HS-27A (cell line): ENCODE measurements around the gene ITGB7.

Experiments
- DNase-seq: peaks from one replicate; pipeline ENCODE4 v3.0.0-alpha.2; 2012; ENCODE audit warnings: low read depth, missing footprints

ITGB7 gene, protein sequence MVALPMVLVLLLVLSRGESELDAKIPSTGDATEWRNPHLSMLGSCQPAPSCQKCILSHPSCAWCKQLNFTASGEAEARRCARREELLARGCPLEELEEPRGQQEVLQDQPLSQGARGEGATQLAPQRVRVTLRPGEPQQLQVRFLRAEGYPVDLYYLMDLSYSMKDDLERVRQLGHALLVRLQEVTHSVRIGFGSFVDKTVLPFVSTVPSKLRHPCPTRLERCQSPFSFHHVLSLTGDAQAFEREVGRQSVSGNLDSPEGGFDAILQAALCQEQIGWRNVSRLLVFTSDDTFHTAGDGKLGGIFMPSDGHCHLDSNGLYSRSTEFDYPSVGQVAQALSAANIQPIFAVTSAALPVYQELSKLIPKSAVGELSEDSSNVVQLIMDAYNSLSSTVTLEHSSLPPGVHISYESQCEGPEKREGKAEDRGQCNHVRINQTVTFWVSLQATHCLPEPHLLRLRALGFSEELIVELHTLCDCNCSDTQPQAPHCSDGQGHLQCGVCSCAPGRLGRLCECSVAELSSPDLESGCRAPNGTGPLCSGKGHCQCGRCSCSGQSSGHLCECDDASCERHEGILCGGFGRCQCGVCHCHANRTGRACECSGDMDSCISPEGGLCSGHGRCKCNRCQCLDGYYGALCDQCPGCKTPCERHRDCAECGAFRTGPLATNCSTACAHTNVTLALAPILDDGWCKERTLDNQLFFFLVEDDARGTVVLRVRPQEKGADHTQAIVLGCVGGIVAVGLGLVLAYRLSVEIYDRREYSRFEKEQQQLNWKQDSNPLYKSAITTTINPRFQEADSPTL

GRCh38 chr12:53207042-53207441 lies at the start of gene ITGB7:
Gene ITGB7, minus strand, starts transcription at chr12:53207251. Its CDS starts 6,808 bp downstream, at chr12:53200443.
- DNase-seq, result no peak

DNA sequence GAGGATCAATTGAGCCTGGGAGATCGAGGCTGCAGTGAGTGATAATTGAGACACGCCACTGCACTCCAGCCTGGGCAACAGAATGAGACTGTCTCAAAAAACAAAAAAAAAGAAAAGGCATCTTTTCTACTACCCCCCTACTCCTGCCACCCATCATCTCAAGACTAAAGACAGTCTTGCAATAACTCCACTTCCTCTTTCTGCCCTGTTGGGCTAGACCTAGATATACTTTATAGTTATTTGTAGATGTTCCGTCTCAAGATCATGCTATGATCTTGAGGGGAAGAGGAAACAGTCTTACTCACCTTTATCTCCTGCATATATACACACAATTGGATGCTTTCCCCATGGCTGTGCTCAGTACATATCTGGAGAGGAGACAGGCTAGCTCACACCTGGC lies 48.9 kb upstream of the ITGB7 start:
- DNase-seq, result no peak

DNA sequence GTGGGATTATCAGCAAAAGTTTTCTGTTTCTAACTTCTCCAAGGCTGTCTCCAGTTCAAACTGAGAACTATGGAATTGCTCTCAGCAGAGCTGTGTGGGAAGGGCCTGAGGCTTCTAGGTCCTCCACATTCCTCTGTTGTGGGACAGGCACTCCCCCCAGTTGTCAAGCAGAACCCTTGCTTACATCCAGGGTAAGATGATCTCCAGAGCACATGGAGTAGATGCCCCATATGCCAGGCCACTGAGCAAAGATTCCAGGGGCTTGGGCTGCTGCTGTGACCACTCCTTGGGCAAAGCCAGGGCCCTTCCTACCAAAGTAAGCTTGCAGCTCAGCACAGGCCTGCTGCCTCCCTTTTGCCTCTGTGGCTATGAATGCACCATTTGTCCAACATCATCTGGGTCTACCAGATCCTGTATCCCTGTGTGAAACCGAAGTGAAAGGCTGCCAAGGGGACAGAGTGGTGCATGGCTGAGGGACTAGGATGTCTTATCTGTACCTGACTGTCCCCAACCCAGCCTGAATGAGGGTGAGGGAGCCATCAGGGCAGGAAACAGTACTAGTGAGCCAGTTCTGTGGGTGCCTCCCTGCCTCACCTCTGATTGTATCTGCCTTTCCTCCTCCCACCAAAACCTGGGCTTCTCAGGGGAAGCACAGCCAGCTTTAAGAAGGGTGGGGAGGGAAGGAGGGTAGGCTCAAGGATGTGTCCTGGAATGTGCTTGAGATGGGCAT lies 47.9 kb upstream of the ITGB7 start:
- no peak for DNase-seq

DNA sequence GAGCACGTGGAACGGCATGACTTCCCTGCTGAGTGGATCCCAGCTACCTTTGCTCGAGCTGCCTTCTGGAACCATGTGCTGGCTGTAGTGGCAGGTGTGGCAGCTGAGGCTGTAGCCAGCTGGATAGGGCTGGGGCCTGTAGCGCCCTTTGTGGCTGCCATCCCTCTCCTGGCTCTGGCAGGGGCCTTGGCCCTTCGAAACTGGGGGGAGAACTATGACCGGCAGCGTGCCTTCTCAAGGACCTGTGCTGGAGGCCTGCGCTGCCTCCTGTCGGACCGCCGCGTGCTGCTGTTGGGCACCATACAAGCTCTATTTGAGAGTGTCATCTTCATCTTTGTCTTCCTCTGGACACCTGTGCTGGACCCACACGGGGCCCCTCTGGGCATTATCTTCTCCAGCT lies 46.2 kb upstream of the ITGB7 start:
- no peak for DNase-seq

GRCh38 chr12:53252349-53252916 lies 45.4 kb upstream of the ITGB7 start:
- DNase-seq, result no peak

- no peak for DNase-seq
These were observed 44.7 kb upstream of the ITGB7 start for GRCh38 chr12:53251477-53252348.

DNA sequence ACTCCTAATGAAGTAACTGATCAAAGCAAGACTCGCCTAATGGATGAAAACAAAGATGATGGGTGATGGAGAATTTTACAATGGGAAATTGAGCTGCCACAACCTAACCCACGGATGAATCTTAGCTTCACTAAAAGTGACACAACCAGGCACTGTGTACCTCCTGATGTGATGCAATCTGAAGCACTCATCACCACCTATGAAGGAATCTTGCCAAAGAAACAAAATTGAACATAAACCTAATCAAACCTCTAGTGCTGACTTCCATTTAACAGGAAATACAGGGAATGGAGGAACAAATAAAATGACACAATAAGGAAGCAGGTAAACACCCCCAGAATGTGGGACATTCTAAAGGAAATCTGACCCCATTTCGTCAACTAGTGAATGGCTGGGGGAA lies 38.2 kb upstream of the ITGB7 start:
- no peak for DNase-seq

DNA sequence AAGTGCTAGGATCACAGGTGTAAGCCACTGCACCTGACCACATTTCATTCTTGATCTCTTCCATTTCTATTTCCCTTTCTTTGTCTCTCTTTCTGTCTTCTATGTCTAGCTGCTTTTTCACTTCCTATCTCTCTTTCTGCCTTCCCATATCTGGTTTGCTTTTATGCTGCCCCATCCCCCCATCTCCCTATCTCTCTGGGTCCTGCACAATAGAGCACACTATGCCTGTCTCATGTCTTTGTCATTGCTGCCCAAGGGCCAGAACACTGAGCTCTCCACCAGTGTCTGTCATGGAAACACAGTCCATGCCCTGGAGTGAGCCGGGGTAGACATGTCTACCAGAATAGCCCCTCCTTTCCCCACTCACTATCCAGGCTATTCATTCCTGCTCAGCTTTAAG lies 37.3 kb upstream of the ITGB7 start:
- no peak for DNase-seq

GRCh38 chr12:53241623-53242412 lies 34.8 kb upstream of the ITGB7 start:
- DNase-seq, result no peak

DNA sequence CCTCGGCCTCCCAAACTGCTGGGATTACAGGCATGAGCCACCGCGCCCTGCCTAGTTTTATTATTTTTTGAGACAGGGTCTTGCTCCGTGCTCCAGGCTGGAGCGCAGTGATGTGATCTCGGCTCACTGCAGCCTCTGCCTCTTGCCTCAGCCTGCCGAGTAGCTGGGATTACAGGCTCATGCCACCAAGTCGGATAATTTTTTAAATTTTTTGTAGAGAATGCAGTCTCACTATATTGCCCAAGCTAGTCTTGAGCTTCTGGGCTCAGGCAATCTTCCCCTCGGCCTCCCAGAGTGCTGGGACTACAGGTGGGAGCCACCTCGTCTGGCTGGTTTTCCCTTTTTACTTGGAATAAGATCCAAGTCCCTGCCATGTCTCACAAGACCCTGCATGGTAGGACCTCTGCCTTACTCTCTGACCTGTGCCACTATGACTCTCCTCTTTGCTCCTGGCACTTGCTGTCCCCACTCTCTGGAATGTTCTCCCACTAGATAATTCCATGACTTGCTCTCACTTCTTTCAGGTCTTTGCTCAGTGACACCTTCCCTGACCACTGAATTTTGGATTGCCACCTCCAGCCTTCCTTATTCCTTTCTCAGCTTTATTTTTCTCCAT lies 32.7 kb upstream of the ITGB7 start:
- DNase-seq, result no peak

GRCh38 chr12:53236443-53237111 lies 29.5 kb upstream of the ITGB7 start:
- no peak for DNase-seq

DNA sequence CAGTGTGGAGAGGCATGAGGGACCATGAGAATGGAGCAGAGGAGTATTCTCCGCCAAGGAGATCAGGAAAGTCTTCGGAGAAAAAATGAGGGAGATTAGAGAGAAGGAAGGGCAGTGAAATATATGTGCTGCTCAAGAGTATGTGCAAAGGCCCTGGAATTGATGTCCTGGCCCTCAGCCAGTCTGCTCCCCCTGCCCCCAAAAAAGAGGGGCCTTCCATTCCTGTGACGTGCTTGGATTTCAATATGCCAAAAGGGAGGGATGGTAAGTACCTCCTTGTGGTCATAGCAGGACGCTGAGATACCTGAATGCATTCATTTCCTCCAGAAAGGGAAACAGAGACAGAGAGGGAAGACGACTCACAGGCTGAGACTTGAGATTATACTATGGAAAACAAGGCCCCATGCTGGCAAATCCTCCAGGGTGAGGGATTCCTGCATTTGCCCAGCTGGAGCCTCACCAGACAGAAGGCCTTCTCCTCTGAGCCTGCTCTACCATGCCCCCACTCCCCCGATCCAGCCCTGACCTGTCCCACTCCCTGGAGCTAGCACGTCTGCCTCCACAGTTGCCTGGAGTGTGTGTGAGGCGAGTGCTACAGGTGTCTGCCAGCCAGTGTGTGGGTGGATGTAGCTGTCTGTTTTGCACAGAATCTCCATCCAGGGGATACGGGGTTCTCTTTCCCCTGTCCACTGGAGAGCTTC lies 28.8 kb upstream of the ITGB7 start:
- DNase-seq, result no peak

DNA sequence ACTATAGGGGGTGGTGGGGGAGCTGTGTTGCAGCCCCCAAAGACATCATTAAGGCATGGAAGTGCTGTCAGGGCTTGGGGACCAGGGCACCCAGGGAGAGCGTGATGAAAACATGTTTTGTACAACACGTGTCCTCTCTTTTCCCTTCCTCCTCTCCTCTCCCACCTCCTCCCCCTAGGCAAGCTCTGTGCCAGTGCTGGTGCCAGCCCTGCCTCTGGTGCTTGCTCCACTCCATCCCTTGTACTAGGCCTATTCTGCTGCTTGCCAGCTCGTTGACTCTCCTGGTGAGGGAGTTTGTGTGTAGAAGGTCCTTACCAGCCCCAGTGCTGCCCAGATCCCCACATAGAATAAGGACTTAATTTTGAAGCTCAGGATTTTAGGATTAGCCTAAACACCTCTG lies 28.1 kb upstream of the ITGB7 start:
- DNase-seq, result no peak

- no peak for DNase-seq
These were observed 27.3 kb upstream of the ITGB7 start for GRCh38 chr12:53234271-53234914.

- DNase-seq, result no peak
These were observed 26.6 kb upstream of the ITGB7 start for GRCh38 chr12:53233671-53234121.

- no peak for DNase-seq
These were observed 25.8 kb upstream of the ITGB7 start for GRCh38 chr12:53232646-53233461.

DNA sequence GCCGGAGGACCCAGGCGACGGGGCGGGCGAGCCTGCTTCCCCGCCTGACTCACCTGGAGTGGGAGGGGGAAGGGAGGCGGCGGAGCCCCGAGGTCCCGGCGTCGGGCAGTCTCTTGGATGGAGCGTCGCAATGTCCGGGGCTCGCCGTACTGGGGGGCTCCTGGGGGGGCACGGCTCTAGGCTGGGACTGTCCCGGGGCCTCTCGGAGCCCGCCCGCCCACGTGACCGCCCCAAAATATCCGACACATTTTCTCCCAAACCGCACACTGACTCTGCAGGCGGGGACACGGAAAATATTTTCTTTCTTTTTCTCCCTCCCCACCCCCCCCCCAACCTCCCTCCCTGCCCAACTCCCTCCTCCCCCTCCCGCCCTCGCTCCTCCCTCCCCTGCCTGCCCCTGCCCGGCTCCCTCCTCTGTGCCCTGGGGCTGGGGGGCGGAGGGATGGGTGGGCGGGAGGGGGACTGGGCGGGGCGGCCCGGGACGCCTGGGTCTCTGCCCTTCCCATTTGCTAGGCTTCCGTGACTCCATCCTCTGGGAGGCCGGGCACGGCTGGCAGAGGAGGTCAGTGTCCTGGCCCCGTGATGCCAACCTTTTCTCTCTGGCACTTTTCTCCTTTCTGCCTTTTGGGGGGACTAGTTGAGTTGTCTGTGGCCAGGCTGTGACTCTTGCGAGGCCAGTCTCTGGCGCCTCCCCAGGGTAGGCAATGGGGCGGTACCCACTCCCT lies 25.0 kb upstream of the ITGB7 start, which contains the start of gene RARG:
TSS of gene RARG (minus strand) at position 289 of the 725 bp plus-strand sequence. CDS start 4,664 bp downstream, outside the sequence.
- DNase-seq, result no peak
